Adrenal gland (tissue), 5 donors: ENCODE data around the gene TEX50.

ENCODE experiments used
- CTCF ChIP-seq, 6 experiments: fragments of 450-650 bp in 4 of 6; fragments of 200-600 bp in 2 of 6; sonication (generic) in 1 of 6; IDR thresholded peaks; 1 replicate in 5 of 6; 2 replicates in 1 of 6; pipeline versions ENCODE4 v1.5.1 to v1.8.0; 2016 to 2021; ENCODE audit warnings: antibody characterized with exemption in 6 of 6, mild to moderate bottlenecking in 2 of 6, moderate library complexity in 1 of 6
- POLR2A ChIP-seq, 2 donors: fragments of 450-650 bp; IDR thresholded peaks; one replicate each; pipeline ENCODE4 v1.6.1; 2017; ENCODE audit warnings: antibody characterized with exemption in 2 of 2, mild to moderate bottlenecking in 2 of 2, moderate library complexity in 1 of 2
- donor health status: DM: no; HTN: no; CAD: no.

DNA sequence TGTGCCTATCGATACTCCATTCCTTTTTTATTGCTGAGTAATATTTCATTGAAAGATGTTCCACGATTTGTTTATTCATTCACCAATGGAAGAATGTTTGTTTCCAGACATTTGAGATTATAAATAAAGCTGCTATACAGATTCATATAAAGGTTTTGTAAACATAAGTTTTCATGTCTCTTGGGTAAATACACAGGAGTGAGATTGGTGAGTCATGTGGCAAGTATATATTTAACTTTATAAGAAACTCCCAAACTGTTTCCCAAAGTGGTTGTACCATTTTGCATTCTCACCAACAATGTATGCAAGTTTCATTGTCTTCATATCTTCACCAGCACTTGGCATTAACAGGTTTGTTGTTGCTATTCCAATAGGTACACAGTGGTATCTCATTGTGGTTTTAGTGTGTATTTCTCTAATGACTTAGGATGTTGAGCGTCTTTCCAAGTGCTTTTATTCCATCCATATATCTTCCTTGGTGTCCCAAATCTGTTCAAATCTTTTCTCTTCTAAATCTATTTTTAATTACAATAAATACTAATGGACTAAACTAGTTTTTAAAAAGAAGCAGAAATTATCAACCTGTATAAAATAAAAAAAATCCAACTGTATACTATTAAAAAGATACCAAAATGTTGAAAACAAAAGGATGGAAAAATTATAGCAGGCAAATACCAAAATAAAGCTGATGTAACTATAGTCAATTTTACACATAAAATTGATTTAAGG, 38.9 kb upstream of the TEX50 start:
- TF ChIP-seq POLR2A (IDR thresholded peaks at IDR 0.05) (no peak), CTCF (IDR thresholded peaks at IDR 0.05) (no peak)
